ENCODE results near the gene SNX25. TPM values are rescaled to one million over a fixed set of nuclear protein-coding genes. Genes with fewer than 3 reads are reported as not detected.
A peak's percentile ranks its signal among the peaks of the same experiment; 100 is the strongest.

Gene SNX25
- total RNA-seq, 4 donors from 2014 or later: 5.5 to 18.9 (median 7.5) TPM

DNA sequence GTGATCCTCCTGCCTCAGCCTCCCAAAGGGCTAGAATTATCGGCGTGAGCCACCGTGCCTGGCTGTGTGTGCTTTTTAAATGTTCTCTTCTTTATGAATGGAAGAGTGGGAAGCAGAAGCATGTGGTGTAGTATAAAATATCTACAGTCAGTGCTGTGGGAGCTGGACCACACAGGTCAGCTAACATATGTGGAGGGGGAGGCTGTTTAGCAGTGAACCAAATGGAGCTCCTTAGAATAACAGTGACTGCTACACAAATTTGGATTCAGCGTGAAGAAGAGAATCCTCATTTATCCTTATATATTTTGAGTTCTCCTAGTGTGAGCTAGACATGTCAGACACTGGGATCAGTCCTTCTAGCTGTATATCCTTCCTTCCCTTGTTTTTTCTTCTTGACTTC, 3.2 kb downstream of the SNX25 start:
- 83 to 87% methylated on average over 3 to 4 of the region's 4 CpGs for WGBS, 2 donors
- no peak for TF ChIP-seq POLR2A (IDR thresholded peaks at IDR 0.05)
- TF ChIP-seq, protein P1, sequence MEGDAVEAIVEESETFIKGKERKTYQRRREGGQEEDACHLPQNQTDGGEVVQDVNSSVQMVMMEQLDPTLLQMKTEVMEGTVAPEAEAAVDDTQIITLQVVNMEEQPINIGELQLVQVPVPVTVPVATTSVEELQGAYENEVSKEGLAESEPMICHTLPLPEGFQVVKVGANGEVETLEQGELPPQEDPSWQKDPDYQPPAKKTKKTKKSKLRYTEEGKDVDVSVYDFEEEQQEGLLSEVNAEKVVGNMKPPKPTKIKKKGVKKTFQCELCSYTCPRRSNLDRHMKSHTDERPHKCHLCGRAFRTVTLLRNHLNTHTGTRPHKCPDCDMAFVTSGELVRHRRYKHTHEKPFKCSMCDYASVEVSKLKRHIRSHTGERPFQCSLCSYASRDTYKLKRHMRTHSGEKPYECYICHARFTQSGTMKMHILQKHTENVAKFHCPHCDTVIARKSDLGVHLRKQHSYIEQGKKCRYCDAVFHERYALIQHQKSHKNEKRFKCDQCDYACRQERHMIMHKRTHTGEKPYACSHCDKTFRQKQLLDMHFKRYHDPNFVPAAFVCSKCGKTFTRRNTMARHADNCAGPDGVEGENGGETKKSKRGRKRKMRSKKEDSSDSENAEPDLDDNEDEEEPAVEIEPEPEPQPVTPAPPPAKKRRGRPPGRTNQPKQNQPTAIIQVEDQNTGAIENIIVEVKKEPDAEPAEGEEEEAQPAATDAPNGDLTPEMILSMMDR (IDR thresholded peaks at IDR 0.05): no peak
- Histone ChIP-seq H3K4me1 (peaks cover 5 to 45% (median 7%) of the 10 kb centered on the region in 3 donors), H3K36me3 (no peaks in the 10 kb centered on the region), H3K27ac (no peak overlapping the region), H3K27me3 (no peaks in the 10 kb centered on the region), H3K4me3 (no peak overlapping the region), H3K9me3 (no peaks in the 10 kb centered on the region)
- DNase-seq: no peak
- intact Hi-C loops (cut with DNase I): no loop called here

DNA sequence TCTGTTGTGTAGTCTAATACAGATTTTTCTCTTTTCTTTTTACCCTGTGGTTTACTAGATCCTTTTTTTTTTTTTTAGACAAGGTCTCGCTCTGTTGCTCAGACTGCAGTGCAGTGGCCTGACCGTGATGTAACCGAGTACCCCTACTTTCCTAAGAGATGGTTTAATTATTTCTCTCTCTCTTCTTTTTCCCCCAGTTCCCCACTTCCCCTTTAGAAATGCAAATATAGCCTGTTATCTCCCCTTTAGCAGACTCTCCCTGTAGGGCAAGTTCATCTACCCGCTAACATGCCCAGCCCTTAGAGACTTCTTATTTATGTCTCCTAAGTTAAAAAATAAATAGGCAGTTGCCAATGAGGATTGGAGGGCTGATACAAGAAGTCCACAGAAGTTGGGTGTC, 4.5 kb downstream of the SNX25 start:
- Histone ChIP-seq H3K36me3 (no peaks in the 10 kb centered on the region), H3K4me3 (no peak overlapping the region), H3K4me1 (peaks cover 1 to 37% (median 5%) of the 10 kb centered on the region in 3 donors), H3K27me3 (no peaks in the 10 kb centered on the region), H3K9me3 (no peaks in the 10 kb centered on the region), H3K27ac (no peak overlapping the region)
- intact Hi-C loops (cut with DNase I): no loop called here
- DNase-seq: no peak
- TF ChIP-seq, protein P1 (IDR thresholded peaks at IDR 0.05): no peak
- TF ChIP-seq POLR2A (IDR thresholded peaks at IDR 0.05): no peak
- 78 to 92% methylated on average over 3 to 4 of the region's 4 CpGs for WGBS, 2 donors

DNA sequence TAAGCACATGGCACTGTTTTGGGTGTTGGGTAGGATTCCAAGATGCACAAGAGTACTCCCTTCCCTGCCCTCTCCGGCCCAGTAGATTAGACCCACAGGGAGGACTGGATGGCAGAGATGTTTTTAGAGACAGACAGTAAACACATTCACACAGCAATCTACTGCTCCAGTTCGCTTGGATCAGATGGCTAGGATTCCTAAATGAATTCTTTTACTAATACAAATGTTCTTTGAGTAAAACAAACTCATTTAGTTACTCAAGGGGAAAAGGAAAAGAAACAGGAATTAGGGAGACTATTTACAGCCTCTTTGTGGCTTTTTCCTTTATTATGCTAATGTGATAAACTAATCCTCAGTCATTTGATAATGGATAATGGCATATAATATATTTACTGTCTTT, 5.9 kb downstream of the SNX25 start:
- Histone ChIP-seq H3K4me3 (no peak overlapping the region), H3K27ac (peak overlapping the region in 2 of 4 donors; percentile 13 to 14), H3K27me3 (no peaks in the 10 kb centered on the region), H3K36me3 (no peaks in the 10 kb centered on the region), H3K4me1 (peaks cover 0 to 46% (median 3%) of the 10 kb centered on the region in 3 donors), H3K9me3 (no peaks in the 10 kb centered on the region)
- intact Hi-C loops (cut with DNase I): no loop called here
- TF ChIP-seq, protein P1 (IDR thresholded peaks at IDR 0.05): no peak
- DNase-seq: no peak
- 53 to 77% methylated on average over 2 of the region's 2 CpGs for WGBS, 2 donors

DNA sequence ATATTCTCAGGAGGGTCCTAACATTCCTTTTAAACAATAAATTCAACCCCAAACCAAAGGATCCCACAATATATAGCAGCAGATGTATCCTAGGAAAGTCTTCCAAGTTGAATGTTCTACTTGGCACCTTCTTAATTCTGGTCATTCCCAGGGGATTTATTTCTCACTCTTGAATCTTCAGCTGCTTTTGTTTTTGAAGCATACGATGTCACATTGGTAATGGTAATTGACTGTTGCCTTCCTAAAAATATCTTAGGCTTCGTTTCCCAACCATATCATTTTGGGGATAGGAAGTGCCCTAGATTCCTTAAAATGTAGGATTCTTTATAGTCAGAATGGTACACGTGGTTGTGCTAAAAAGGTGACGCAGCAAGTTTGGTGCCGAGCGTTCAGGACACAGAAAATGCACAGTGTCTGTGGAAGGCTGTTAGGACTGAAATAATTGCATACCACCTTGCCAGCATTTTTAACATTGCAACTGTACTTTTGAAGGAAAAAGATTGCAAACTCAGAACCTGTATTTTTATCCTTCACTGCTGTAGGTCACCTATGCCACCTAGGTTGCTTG, 8.1 kb downstream of the SNX25 start:
- TF ChIP-seq POLR2A (IDR thresholded peaks at IDR 0.05): no peak
- TF ChIP-seq, protein P1 (IDR thresholded peaks at IDR 0.05): no peak
- no peak for DNase-seq
- intact Hi-C loops (cut with DNase I): no loop called here
- 67 to 75% methylated on average over 6 of the region's 6 CpGs for WGBS, 2 donors
- Histone ChIP-seq H3K27ac (no peak overlapping the region), H3K9me3 (no peaks in the 10 kb centered on the region), H3K27me3 (no peaks in the 10 kb centered on the region), H3K4me1 (peaks cover 0 to 29% (median 3%) of the 10 kb centered on the region in 3 donors), H3K36me3 (no peaks in the 10 kb centered on the region), H3K4me3 (no peak overlapping the region)

DNA sequence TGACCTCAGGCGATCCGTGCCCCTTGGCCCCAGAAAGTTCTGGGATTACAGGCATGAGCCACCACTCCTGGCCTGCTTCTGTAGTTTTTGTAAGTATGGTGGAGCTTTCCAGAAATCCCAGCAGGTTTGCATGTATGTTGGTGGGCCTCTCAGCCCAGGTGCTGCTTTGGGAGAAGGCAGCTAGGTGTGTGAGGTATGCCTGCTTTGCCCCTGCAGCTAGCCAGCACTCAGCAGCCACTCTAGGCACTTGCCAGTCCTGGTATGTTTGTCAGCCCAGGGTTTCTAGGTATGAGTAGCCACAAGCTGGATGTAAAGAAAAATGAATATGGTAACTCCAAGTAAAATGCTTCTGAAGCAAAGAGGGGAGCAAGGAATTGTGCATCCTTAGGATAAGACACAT, 8.9 kb downstream of the SNX25 start:
- DNase-seq: no peak
- TF ChIP-seq, protein P1 (IDR thresholded peaks at IDR 0.05): no peak
- no peak for TF ChIP-seq POLR2A (IDR thresholded peaks at IDR 0.05)
- WGBS, 2 donors: 90 to 92% methylated on average over 2 of the region's 2 CpGs
- intact Hi-C loops (cut with DNase I): no loop called here
- Histone ChIP-seq H3K9me3 (no peaks in the 10 kb centered on the region), H3K27me3 (no peaks in the 10 kb centered on the region), H3K36me3 (no peaks in the 10 kb centered on the region), H3K27ac (no peak overlapping the region), H3K4me3 (no peak overlapping the region), H3K4me1 (peaks cover 0 to 29% (median 3%) of the 10 kb centered on the region in 3 donors)

Measured in esophagus squamous epithelium (tissue), 5 donors.